Pancreas (tissue), 10 donors: ENCODE measurements around the gene AP3S1. TPM values are rescaled to one million over a fixed set of nuclear protein-coding genes. Genes with fewer than 3 reads are reported as not detected.

Experiments used
- ATAC-seq, 4 donors: fragments of 200-7000 bp; cut with Tn5 transposase; one replicate each; pipeline versions ENCODE4 v1.8.0 to v1.9.1; 2020; ENCODE audit warnings: mild to moderate bottlenecking in 4 of 4, moderate library complexity in 4 of 4
- DNase-seq, 6 donors: peaks; one replicate each; pipeline ENCODE4 v3.0.0-alpha.2; 2020
- FAIRE-seq: peaks from 2 replicates; lab custom pipeline; 2012; peaks lifted over from hg19 to GRCh38; lab: Jason Lieb, UNC
- H3K27ac ChIP-seq, 4 donors: fragments of 200-600 bp; sonication (generic); 1 replicate in 3 of 4; 2 replicates in 1 of 4; pipeline versions ENCODE4 v1.5.0 to v1.8.0; 2020
- H3K27me3 ChIP-seq, 4 donors: fragments of 200-600 bp; one replicate each; pipeline ENCODE4 v1.8.0; 2021
- H3K36me3 ChIP-seq, 3 donors: fragments of 200-600 bp; sonication (generic) in 1 of 3; one replicate each; pipeline versions ENCODE4 v1.5.0 to v1.8.0; 2020 to 2021
- H3K4me1 ChIP-seq, 3 donors: fragments of 200-600 bp; one replicate each; pipeline ENCODE4 v1.8.0; 2021
- H3K4me3 ChIP-seq, 4 donors: fragments of 200-600 bp; sonication (generic) in 2 of 4; one replicate each; pipeline versions ENCODE4 v1.5.0 to v1.8.0; 2020 to 2021
- H3K9me3 ChIP-seq, 4 donors: fragments of 200-600 bp; one replicate each; pipeline ENCODE4 v1.8.0; 2021
- CTCF ChIP-seq, 4 donors: fragments of 200-600 bp; sonication (generic) in 3 of 4; IDR thresholded peaks; one replicate each; pipeline versions ENCODE4 v1.5.0 to v1.8.0; 2021; ENCODE audit warnings: antibody characterized with exemption in 4 of 4
- WGBS, 2 donors: extraction: QIAGEN DNeasy Blood & Tissue Kit; methylation state at CpG; one replicate each; pipeline ENCODE4 v1.1.7; 2013; 5-methylcytosine and 5-hydroxymethylcytosine counted together
- intact Hi-C, 3 donors: fragments of 100-400 bp; cut with DNase I; formaldehyde crosslinking; loops; one replicate each; pipeline versions ENCODE4 v1.11.1 to v1.14.2; 2022
- polyA plus RNA-seq, 2 donors: library from polyadenylated mRNA; stranded (reverse); fragments of 200-250 nt; gene quantifications; one replicate each; pipeline ENCODE4 v1.2.3, GENCODE V29; 2013
- total RNA-seq, 6 donors: library from RNA; stranded (reverse); fragmentation: NEBNext Ultra II Directional in 4 of 6; extraction: Animal tissue kit (Norgen Biotek cat#: 25700) in 4 of 6; gene quantifications; one replicate each; pipeline versions ENCODE4 v1.2.1 to v1.2.4, GENCODE V29; 2021 to 2023
- donor health status: healthy with polysubstance abuse.
- donor health status: DM: no; HTN: no; CAD: no; lungs with moderate emphysema.
- donor health status: DM: no; HTN: no; CAD: no.
- donor health status: control.
- donor health status: control.
- donor health status: Bipolar disorder and iron deficiency.
- donor health status: DM: yes; HTN: yes; CAD: no.
- donor health status: DM: no; HTN: no; CAD: no.
- donor health status: DM: no; HTN: no; CAD: no.
- donor health status: DM: yes; HTN: yes; CAD: no.

Gene AP3S1
- total and polyA plus RNA-seq, 8 donors = 26.0 to 58.4 (median 47.9) TPM

GRCh38 chr5:115815006-115815692, 26.6 kb upstream of the AP3S1 start:
- ATAC-seq (peak in 2 of 4 donors; percentile 16 to 25), FAIRE-seq (no peak), DNase-seq (no peak)
- H3K36me3 ChIP-seq = no peaks in the 10 kb centered on the region
- no peaks in the 10 kb centered on the region for H3K27me3 ChIP-seq
- H3K4me3 ChIP-seq = peak overlapping the region; percentile 29 to 53 (median 37)
- WGBS, 2 donors = 18 to 21% methylated on average over 21 of the region's 21 CpGs
- no peak overlapping the region for H3K27ac ChIP-seq
- no peaks in the 10 kb centered on the region for H3K9me3 ChIP-seq
- no peaks in the 10 kb centered on the region for H3K4me1 ChIP-seq
- intact Hi-C loops = loop anchor here in 1 of 3 donors (10.0 kb wide), 1 partner anchor 170 kb away; no protein-coding TSS in a partner anchor
- TF ChIP-seq CTCF (IDR thresholded peaks at IDR 0.05) = no peak

- no peak for TF ChIP-seq CTCF (IDR thresholded peaks at IDR 0.05)
- Histone ChIP-seq H3K4me3 (peak overlapping the region; percentile 29 to 53 (median 37)), H3K27me3 (no peaks in the 10 kb centered on the region), H3K36me3 (no peaks in the 10 kb centered on the region), H3K9me3 (no peaks in the 10 kb centered on the region), H3K27ac (peak overlapping the region in 3 of 4 donors; percentile 70 to 87 (median 73)), H3K4me1 (no peaks in the 10 kb centered on the region)
- ATAC-seq = peak; percentile 45 to 61 (median 58)
- peak in 3 of 6 donors; percentile 11 to 64 (median 46) for DNase-seq
- no peak for FAIRE-seq
- intact Hi-C loops = loop anchor here in 1 of 3 donors (10.0 kb wide), 1 partner anchor 171 kb away; no protein-coding TSS in a partner anchor
- 2% methylated on average over 31 to 48 of the region's 48 CpGs for WGBS, 2 donors
Measured at GRCh38 chr5:115815693-115816225, 26.0 kb upstream of the AP3S1 start.

DNA sequence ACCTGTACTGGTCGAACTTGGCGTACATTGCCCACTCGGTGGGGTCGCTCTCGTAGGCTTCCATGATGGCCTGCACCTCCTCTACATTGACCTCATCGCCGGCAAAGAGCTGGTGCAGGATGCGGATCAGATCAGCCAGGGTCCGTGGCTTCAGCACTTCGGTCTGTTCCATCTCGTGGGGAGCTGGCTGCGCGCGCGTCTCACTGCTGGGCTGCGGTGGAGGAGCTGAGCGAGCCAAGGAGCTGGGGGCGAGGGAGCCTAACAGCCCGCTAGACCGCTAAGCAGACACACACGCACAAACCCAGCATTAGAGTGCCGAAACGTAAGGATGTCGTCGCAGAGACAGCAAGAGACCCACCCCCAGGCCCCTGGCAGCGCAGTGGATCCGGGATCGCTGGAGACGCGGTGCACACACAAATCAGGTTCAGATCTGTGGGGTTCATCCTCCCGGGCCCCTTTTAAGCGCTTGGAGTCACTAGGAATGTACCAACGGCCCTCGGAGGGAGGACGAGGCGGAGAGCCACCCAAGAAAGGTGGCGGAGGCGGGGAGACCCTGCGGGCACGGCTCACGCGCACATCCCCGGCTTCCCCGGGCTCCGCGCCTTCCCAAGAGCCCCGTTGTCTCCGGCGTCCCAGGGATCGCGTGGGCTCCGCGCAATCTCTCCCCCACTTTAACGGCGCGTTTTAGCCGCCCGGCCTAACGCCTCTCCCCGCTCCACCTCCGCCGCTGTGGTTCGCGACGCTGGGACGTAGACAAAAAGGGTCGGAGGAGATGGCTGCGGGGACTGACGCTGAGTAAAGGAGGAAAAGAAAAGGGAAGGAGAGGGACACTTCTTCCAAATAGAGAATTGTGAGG, 25.3 kb upstream of the AP3S1 start, which contains the start of gene CDO1:
Gene CDO1 (minus strand): TSS at position 434 of the 856 bp plus-strand sequence. CDS start 262 bp downstream, at position 172.
- FAIRE-seq = no peak
- H3K9me3 ChIP-seq = no peaks in the 10 kb centered on the region
- H3K4me3 ChIP-seq = peak within 1 kb of the TSS; percentile 29 to 53 (median 37)
- no peaks in the 10 kb centered on the region for H3K4me1 ChIP-seq
- intact Hi-C loops = loop anchor here in 1 of 3 donors (10.0 kb wide), 1 partner anchor 172 kb away; no protein-coding TSS in a partner anchor
- no peaks in the 10 kb centered on the region for H3K27me3 ChIP-seq
- DNase-seq = peak; percentile 18 to 70 (median 36)
- WGBS, 2 donors = 6 to 13% methylated on average over 69 of the region's 69 CpGs
- no peak for TF ChIP-seq CTCF (IDR thresholded peaks at IDR 0.05)
- peak within 1 kb of the TSS; percentile 65 to 87 (median 72) for H3K27ac ChIP-seq
- peak; percentile 76 to 85 (median 83) for ATAC-seq
- H3K36me3 ChIP-seq = no peaks in the 10 kb centered on the region

- 79% methylated on average over 7 of the region's 7 CpGs for WGBS, 2 donors
- H3K36me3 ChIP-seq = no peaks in the 10 kb centered on the region
- no peak overlapping the region for H3K4me3 ChIP-seq
- H3K4me1 ChIP-seq = no peaks in the 10 kb centered on the region
- ATAC-seq (no peak), FAIRE-seq (no peak), DNase-seq (no peak)
- intact Hi-C loops = loop anchor here in 1 of 3 donors (10.0 kb wide), 1 partner anchor 173 kb away; no protein-coding TSS in a partner anchor
- H3K9me3 ChIP-seq = no peaks in the 10 kb centered on the region
- H3K27me3 ChIP-seq = no peaks in the 10 kb centered on the region
- no peak for TF ChIP-seq CTCF (IDR thresholded peaks at IDR 0.05)
- no peak overlapping the region for H3K27ac ChIP-seq
Measured at GRCh38 chr5:115817386-115817785, 24.3 kb upstream of the AP3S1 start.
